ENCODE data around the gene ERICH6. TPM values are rescaled to one million over a fixed set of nuclear protein-coding genes. Genes with fewer than 3 reads are reported as not detected.

Gene ERICH6
- total RNA-seq, 2 experiments from 2014 or later, result 0.21 to 0.60 TPM

DNA sequence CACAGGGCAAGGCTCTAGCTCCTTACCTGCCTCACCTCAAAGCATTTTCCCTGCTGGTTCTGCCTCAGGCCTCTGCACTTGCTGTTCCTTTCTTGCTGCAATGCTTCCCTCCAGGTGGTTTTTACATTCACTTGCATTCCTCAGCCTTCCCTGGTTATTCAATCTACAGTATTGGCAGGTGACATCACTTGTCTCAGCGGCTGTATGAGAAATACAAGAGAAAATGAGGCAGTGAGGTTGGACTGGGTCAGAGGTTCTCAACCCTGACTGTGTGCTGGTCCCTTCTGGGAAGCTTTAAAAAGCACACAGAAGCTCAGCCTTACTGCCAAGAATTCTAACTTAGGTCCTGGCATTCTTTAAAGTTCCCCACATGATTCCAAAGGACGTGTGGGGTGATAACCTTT, 32.6 kb upstream of the ERICH6 start:
- DNase-seq (no peak), ATAC-seq (no peak)
- Mint-ChIP-seq H3K27me3 (ENCODE audit: low read depth) (no peaks in the 10 kb centered on the region), H3K27ac (no peak overlapping the region), H3K4me3 (no peak overlapping the region), H3K9me3 (ENCODE audit: insufficient read depth) (no peaks in the 10 kb centered on the region), H3K4me1 (ENCODE audit: low read depth) (peaks cover 40% of the 10 kb centered on the region), H3K36me3 (ENCODE audit: low read depth) (peaks cover 11% of the 10 kb centered on the region)
- POLR2A ChIA-PET, result interaction anchor here (0.6 to 2.7 kb wide), 2 partner anchors 27 to 190 kb away, joined by 3 to 20 read pairs; partner anchors contain the start of genes EIF2A, SERP1 and SIAH2
- CTCF ChIA-PET, result interaction anchor here (0.6 to 3.3 kb wide), 5 partner anchors 12 to 195 kb away, joined by 3 to 17 read pairs (median 4); no protein-coding TSS in a partner anchor

- Mint-ChIP-seq H3K4me1 (ENCODE audit: low read depth) (peaks cover 25% of the 10 kb centered on the region), H3K36me3 (ENCODE audit: low read depth) (no peaks in the 10 kb centered on the region), H3K9me3 (ENCODE audit: insufficient read depth) (no peaks in the 10 kb centered on the region), H3K27me3 (ENCODE audit: low read depth) (no peaks in the 10 kb centered on the region), H3K27ac (no peak overlapping the region), H3K4me3 (no peak overlapping the region)
- ChIA-PET POLR2A (interaction anchor here (2.7 kb wide), 1 partner anchor 29 kb away, joined by 20 read pairs; the partner anchor contains the start of gene SIAH2), CTCF (interaction anchor here (0.9 to 1.6 kb wide), 3 partner anchors 10 to 14 kb away, joined by 3 read pairs; no protein-coding TSS in a partner anchor)
- DNase-seq (no peak), ATAC-seq (no peak)
These were observed 31.0 kb upstream of the ERICH6 start for GRCh38 chr3:150734795-150735119.

- H3K27ac Mint-ChIP-seq, result no peak overlapping the region
- ChIA-PET POLR2A (interaction anchor here (2.7 kb wide), 1 partner anchor 29 kb away, joined by 20 read pairs; the partner anchor contains the start of gene SIAH2), CTCF (interaction anchor here (0.9 to 1.6 kb wide), 3 partner anchors 10 to 13 kb away, joined by 3 read pairs; no protein-coding TSS in a partner anchor)
- H3K9me3 Mint-ChIP-seq (ENCODE audit: insufficient read depth), result no peaks in the 10 kb centered on the region
- H3K27me3 Mint-ChIP-seq (ENCODE audit: low read depth), result no peaks in the 10 kb centered on the region
- no peak overlapping the region for H3K4me3 Mint-ChIP-seq
- H3K36me3 Mint-ChIP-seq (ENCODE audit: low read depth), result no peaks in the 10 kb centered on the region
- peaks cover 20% of the 10 kb centered on the region for H3K4me1 Mint-ChIP-seq (ENCODE audit: low read depth)
- no peak for DNase-seq
- no peak for ATAC-seq
These were observed 30.4 kb upstream of the ERICH6 start for GRCh38 chr3:150733936-150734794.

GRCh38 chr3:150733373-150733935, 29.7 kb upstream of the ERICH6 start:
- ATAC-seq (peak; percentile 22), DNase-seq (no peak)
- Mint-ChIP-seq H3K27me3 (ENCODE audit: low read depth) (no peaks in the 10 kb centered on the region), H3K4me3 (no peak overlapping the region), H3K9me3 (ENCODE audit: insufficient read depth) (no peaks in the 10 kb centered on the region), H3K36me3 (ENCODE audit: low read depth) (no peaks in the 10 kb centered on the region), H3K4me1 (ENCODE audit: low read depth) (peaks cover 13% of the 10 kb centered on the region), H3K27ac (no peak overlapping the region)
- POLR2A ChIA-PET, result no interaction called here
- CTCF ChIA-PET, result interaction anchor here (1.4 kb wide), 1 partner anchor 13 kb away, joined by 3 read pairs; no protein-coding TSS in a partner anchor

- POLR2A ChIA-PET, result interaction anchor here (1.7 kb wide), 1 partner anchor 34 kb away, joined by 7 read pairs; the partner anchor contains the start of gene SIAH2
- no peak overlapping the region for H3K4me3 Mint-ChIP-seq
- CTCF ChIA-PET, result interaction anchor here (1.6 to 1.7 kb wide), 2 partner anchors 9 to 34 kb away, joined by 5 to 7 read pairs; no protein-coding TSS in a partner anchor
- no peak overlapping the region for H3K27ac Mint-ChIP-seq
- H3K4me1 Mint-ChIP-seq (ENCODE audit: low read depth), result peaks cover 6% of the 10 kb centered on the region
- ATAC-seq, result no peak
- H3K27me3 Mint-ChIP-seq (ENCODE audit: low read depth), result no peaks in the 10 kb centered on the region
- no peaks in the 10 kb centered on the region for H3K36me3 Mint-ChIP-seq (ENCODE audit: low read depth)
- no peaks in the 10 kb centered on the region for H3K9me3 Mint-ChIP-seq (ENCODE audit: insufficient read depth)
- DNase-seq, result no peak
These were observed 26.1 kb upstream of the ERICH6 start for GRCh38 chr3:150729682-150730360.

DNA sequence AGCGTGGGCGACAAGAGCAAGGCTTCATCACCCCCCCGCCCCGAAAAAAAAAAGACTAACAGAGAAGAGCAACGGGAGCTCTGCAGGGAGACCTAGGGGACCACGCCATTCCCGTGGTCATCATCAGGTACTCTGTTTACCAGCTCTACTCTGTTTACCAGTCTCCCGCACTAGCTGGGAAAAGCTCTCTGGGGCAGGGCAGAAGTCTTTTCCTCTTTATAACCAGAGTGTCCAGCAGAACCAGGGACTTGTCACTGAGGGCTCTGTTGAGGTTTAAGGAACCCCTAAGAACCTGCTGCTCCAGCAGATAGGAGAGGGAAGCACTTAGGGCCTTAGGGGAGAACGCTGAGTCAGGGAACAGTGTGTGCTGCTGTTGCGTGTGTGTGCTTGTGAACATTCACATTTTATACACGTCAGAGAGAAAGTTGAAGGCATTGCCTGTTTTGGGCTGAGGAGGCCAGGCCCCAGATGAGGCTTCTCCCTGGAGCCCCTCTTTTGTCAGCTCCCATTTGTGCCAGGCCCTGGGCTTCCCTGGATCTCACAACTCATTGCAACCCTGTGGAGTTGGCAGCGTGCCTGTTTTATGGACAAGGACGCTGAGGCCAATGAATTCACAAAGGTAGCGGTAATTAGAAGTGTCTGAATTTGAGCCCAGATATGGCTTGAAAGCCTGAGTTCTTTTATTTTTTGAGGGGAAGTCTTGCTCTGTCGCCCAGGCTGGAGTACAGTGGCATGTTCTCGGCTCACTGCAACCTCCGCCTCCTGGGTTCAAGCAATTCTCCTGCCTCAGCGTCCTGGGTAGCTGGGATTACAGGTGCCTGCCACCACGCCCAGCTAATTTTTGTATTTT, 24.2 kb upstream of the ERICH6 start:
- POLR2A ChIA-PET, result interaction anchor here (0.6 to 1.7 kb wide), 3 partner anchors 16 to 190 kb away, joined by 3 to 4 read pairs (median 3); partner anchors contain the start of gene SELENOT
- DNase-seq (no peak), ATAC-seq (no peak)
- Mint-ChIP-seq H3K4me1 (ENCODE audit: low read depth) (peaks cover 7% of the 10 kb centered on the region), H3K27ac (no peak overlapping the region), H3K4me3 (no peak overlapping the region), H3K27me3 (ENCODE audit: low read depth) (no peaks in the 10 kb centered on the region), H3K9me3 (ENCODE audit: insufficient read depth) (no peaks in the 10 kb centered on the region), H3K36me3 (ENCODE audit: low read depth) (no peaks in the 10 kb centered on the region)
- CTCF ChIA-PET, result interaction anchor here (0.9 kb wide), 1 partner anchor 60 kb away, joined by 3 read pairs; no protein-coding TSS in a partner anchor

DNA sequence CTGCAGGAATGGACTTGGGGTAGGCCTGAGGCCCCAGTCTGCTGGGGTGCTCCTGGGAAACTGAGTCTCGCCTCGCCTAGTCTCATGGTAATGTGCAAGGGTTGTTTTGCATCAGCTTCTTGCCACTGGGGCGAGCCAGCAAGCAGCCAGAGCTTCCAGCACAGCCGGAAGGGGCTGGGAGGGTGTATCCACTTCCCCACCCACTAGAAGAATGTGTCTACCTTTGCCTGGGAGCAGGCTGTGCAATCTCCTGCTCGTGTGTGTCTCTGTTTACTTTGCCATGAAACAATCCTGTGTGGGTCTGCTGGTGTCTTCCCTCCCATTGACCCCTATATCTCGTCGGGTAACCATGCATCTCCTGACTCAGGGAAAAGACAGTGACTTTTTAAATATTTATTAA, 21.8 kb upstream of the ERICH6 start:
- CTCF ChIA-PET, result interaction anchor here (5.7 kb wide), 1 partner anchor 37 kb away, joined by 87 read pairs; the partner anchor contains the start of gene SIAH2
- no peak overlapping the region for H3K27ac Mint-ChIP-seq
- H3K4me1 Mint-ChIP-seq (ENCODE audit: low read depth), result peaks cover 13% of the 10 kb centered on the region
- no peak overlapping the region for H3K4me3 Mint-ChIP-seq
- DNase-seq (no peak), ATAC-seq (no peak)
- POLR2A ChIA-PET, result interaction anchor here (0.7 to 1.1 kb wide), 2 partner anchors 36 to 179 kb away, joined by 3 to 4 read pairs; partner anchors contain the start of gene SERP1
- no peaks in the 10 kb centered on the region for H3K27me3 Mint-ChIP-seq (ENCODE audit: low read depth)
- no peaks in the 10 kb centered on the region for H3K9me3 Mint-ChIP-seq (ENCODE audit: insufficient read depth)
- H3K36me3 Mint-ChIP-seq (ENCODE audit: low read depth), result no peaks in the 10 kb centered on the region

DNA sequence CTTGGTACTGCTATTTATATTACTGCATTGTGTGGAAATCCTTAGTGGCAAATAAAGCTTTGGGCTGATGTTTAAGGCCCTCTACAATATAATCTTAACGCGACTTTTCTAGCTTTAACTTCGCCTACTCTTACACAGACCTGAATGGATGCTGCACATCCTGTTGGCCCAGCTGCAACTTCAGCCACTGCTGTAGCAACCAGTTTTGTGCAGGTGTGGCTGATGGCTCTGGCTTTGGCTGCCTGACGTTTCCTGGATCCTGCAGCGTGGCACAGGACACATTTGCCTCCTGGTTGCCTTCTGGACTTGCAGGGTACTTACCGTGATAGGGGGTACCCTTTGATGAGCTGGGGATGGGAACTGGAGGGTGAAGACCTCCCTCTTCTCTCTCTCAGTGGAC, 20.2 kb upstream of the ERICH6 start:
- Mint-ChIP-seq H3K9me3 (ENCODE audit: insufficient read depth) (no peaks in the 10 kb centered on the region), H3K27me3 (ENCODE audit: low read depth) (no peaks in the 10 kb centered on the region), H3K4me3 (no peak overlapping the region), H3K27ac (peak overlapping the region; percentile 37), H3K36me3 (ENCODE audit: low read depth) (no peaks in the 10 kb centered on the region), H3K4me1 (ENCODE audit: low read depth) (peaks cover 13% of the 10 kb centered on the region)
- ChIA-PET POLR2A (interaction anchor here (0.9 to 3.4 kb wide), 3 partner anchors 20 to 121 kb away, joined by 3 to 30 read pairs (median 5); partner anchors contain the start of genes SELENOT and SIAH2), CTCF (interaction anchor here (1.0 to 5.7 kb wide), 5 partner anchors 11 to 196 kb away, joined by 3 to 87 read pairs (median 3); partner anchors contain the start of gene SIAH2)
- ATAC-seq (no peak), DNase-seq (peak; percentile 17)

- Mint-ChIP-seq H3K9me3 (ENCODE audit: insufficient read depth) (no peaks in the 10 kb centered on the region), H3K4me1 (ENCODE audit: low read depth) (peaks cover 13% of the 10 kb centered on the region), H3K36me3 (ENCODE audit: low read depth) (no peaks in the 10 kb centered on the region), H3K4me3 (no peak overlapping the region), H3K27me3 (ENCODE audit: low read depth) (no peaks in the 10 kb centered on the region), H3K27ac (no peak overlapping the region)
- CTCF ChIA-PET, result interaction anchor here (0.5 to 5.7 kb wide), 19 partner anchors 13 to 533 kb away, joined by 3 to 87 read pairs (median 4); partner anchors contain the start of genes SELENOT and SIAH2
- POLR2A ChIA-PET, result interaction anchor here (3.4 kb wide), 1 partner anchor 40 kb away, joined by 30 read pairs; the partner anchor contains the start of gene SIAH2
- DNase-seq (peak; percentile 19), ATAC-seq (no peak)
These were observed 18.5 kb upstream of the ERICH6 start for GRCh38 chr3:150722267-150722666.

DNA sequence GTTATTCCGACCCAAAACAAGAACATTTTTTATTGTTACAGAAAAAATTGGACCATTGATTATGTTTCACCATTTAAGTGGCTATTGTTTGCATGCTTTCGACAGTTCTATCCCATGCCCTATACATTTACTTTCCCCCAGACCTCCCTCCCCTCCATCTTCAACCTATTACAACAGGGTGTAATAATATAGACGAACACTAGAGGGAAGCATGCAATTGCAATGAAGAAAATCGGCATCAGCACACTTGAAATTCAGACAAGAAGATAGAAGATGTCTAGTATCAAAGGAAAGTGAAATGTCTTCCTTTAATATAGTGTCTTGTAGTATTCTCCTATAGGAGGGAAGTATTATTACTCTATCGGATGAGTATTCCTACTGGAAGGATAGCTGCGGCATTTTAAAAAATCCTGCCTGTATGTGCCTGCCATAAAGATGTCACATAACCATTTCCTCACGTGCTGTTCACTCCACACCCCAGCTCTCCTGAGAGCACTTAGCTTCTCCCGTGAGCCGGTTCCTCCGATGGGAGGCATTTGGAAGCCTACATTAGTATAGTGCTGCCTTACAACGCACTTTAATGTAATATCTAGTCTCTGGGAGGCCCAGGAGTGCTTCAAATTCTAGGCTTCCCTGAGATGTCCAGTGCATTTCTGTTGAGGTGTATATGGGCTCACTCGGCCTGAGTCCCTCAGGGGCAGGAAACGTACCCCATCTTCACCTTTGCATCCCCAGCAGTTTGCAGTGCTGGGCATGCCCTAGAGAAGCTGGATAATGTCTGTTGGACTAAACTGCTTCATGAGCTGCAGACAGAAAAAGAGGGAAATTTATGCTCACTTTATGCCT, 17.8 kb upstream of the ERICH6 start:
- DNase-seq (no peak), ATAC-seq (peak; percentile 77)
- Mint-ChIP-seq H3K27ac (no peak overlapping the region), H3K9me3 (ENCODE audit: insufficient read depth) (no peaks in the 10 kb centered on the region), H3K36me3 (ENCODE audit: low read depth) (no peaks in the 10 kb centered on the region), H3K4me1 (ENCODE audit: low read depth) (peaks cover 13% of the 10 kb centered on the region), H3K27me3 (ENCODE audit: low read depth) (no peaks in the 10 kb centered on the region), H3K4me3 (no peak overlapping the region)
- CTCF ChIA-PET, result interaction anchor here (0.5 to 5.7 kb wide), 31 partner anchors 8 to 534 kb away, joined by 3 to 87 read pairs (median 4); partner anchors contain the start of genes ERICH6, SELENOT and SIAH2
- POLR2A ChIA-PET, result interaction anchor here (0.9 to 3.4 kb wide), 2 partner anchors 22 to 41 kb away, joined by 3 to 30 read pairs; partner anchors contain the start of gene SIAH2

Data from activated CD8-positive, alpha-beta T cell treated with anti-CD3 and anti-CD28 coated beads, Interleukin-2, amount 10 ng/mL, durations not matched to agents 7 days and 5 days (primary cell).